Activated CD4-positive, alpha-beta T cell treated with anti-CD3 and anti-CD28 coated beads for 24 hours (primary cell): ENCODE measurements around the gene MEGF11.
A peak's percentile ranks its signal among the peaks of the same experiment; 100 is the strongest.

Source experiments
- DNase-seq, 2 donors: peaks; one replicate each; pipeline ENCODE4 v3.0.0-alpha.2; 2020; ENCODE audit warnings: low read depth in 2 of 2

MEGF11 gene

GRCh38 chr15:66253418-66254088 is at the start of gene MEGF11:
Gene MEGF11, minus strand, starts transcription at chr15:66253750. Its CDS starts 125,347 bp downstream, at chr15:66128403.
- DNase-seq, result no peak

DNA sequence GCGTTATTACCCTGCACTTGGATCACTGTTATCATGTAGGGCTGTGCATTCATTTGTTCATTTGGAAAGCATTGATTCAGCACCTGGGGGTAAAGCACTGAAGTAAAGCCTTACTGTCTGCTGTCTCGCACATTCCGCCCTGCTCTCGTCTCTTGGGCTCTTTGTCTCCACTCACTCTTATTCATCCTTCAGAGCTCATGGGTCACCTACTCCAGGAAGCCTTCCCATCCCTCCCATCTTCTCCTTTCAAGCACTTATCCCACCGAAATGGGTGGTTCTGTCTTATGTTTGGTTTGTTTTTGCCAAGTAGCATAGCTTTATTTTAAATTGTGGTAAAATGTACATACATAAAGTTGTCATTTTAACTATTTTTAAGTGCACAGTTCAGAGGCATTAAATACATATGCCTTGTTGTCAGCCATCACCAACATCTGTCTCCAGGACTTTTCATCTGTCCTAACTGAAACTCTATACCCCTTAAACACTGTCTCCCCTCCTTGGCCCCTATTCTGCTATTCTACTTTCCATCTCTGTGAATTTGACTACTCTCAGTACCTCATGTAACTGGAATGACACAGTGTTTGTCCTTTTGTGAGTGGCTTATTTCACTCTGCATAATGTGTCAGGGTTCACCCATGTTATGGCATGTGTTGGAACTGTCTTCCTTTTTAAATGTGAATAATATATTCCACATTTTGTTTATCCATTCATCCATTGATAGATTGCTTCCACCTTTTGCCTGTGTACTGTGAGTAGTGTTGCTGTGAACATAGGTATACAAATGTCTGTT is 49.1 kb upstream of the MEGF11 start:
- no peak for DNase-seq

DNA sequence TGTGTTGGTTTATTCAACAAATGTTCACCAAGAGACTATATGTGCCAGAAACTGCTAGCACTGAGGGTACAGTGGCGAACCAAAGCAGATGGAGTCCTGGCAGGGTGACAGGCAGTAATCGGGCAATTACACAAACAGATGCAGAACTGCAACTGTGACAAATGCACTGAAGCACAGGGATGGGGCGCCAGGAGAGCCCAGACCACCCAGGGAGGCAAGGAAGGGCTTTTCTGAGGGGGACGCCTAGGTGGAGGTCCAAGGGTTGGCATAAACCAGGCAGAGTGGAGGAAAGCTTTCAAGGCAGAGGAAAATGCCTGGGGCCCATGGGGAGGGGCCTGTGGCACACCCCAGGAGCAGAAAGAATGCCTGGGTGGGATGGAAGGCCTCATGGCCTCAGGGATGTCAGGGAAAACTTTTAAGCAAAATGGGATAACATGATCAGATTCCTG is 45.3 kb upstream of the MEGF11 start:
- no peak for DNase-seq

DNA sequence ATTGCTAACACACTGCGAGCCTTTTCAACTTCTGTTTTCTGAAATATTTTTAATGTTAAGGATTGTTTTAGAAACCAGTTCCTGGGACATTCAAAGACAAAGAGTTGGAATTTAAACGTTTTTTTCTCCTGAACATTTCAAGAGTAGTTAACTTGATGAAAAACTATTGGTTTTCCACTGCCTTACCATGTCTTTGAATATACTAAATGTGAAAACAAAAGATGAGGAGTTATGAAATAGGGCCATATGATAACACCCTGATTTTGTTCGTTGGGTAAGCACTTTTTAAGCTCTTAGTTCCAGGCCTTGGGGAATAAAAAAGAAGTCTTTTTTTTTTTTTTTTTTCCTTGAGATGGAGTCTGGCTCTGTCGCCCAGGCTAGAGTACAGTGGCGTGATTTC is 42.6 kb upstream of the MEGF11 start:
- DNase-seq, result no peak

GRCh38 chr15:66294932-66295235 is 41.3 kb upstream of the MEGF11 start:
- no peak for DNase-seq

DNA sequence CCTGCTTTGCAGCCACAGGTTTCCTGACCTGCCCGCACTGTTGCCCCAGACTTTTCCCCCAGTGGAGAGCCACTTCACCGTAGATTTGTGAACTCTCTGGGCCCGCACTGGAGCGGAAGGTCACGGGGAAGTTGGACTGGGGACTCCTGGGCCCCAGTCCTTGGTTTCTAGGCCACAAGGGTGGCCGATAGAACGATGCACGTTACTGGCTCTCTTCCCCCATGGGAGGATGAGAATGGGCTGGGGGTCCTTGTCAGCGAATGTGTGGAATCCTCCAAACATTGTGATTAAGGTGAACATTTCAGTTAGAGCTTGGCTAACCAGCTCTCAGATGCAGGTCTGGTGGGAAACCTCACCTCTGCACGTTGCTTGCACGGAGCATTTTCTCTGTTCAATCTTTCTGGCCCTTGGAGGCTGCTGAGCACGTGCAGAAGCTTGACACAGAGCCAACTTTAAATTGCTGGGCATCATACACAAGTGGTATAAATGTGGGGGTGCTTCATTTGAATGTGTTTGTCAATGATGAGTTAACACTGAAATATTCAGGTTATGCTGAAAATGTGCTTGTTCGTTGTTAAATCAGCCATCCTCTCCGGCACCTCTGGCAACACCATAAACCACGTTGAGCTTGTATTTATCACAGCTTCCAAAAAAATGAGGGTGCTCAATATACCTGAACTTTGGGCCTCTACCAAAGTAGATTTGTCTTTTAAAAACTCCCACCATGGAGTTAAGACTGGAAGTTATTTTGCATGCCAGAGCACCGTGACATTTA is 40.8 kb upstream of the MEGF11 start:
- peak in 1 of 2 donors; percentile 11 for DNase-seq

DNA sequence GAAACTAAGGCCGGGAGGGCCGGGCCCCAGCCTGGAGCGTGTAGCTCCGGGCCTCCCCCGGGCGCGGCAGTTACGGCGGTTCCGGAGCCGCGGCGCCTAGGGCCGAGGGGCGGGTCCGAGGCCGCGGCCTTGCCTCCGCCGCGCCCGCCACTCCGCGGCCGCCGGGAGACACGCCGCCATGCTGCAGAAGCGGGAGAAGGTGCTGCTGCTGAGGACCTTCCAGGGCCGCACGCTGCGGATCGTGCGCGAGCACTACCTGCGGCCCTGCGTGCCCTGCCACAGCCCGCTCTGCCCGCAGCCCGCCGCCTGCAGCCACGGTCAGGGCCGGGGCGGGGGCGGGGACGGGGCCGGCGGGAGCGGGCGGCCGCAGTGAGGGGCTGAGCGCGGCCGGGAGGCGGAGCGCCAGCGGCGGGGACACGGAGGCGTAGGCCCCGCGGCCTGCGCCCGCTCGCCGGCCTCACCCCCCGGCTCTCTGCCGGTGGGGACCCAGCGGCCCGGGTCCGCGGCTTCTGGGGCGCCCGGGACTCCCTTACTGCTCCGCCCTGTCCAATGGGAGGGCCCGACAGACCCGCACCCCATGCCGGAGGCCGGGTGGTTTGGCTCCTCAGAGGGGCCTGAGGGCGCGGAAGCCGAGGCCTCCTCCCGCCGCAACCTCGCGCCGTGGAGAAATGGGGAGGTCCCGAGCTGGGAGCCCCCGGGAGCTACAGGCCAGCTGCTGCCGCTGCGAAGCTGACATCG is 40.0 kb upstream of the MEGF11 start, which contains the start of gene DIS3L:
Gene DIS3L, plus strand, starts transcription at position 150 of the 738 bp plus-strand sequence. Its CDS starts 29 bp downstream, at position 179.
- DNase-seq, result peak; percentile 28 to 41

DNA sequence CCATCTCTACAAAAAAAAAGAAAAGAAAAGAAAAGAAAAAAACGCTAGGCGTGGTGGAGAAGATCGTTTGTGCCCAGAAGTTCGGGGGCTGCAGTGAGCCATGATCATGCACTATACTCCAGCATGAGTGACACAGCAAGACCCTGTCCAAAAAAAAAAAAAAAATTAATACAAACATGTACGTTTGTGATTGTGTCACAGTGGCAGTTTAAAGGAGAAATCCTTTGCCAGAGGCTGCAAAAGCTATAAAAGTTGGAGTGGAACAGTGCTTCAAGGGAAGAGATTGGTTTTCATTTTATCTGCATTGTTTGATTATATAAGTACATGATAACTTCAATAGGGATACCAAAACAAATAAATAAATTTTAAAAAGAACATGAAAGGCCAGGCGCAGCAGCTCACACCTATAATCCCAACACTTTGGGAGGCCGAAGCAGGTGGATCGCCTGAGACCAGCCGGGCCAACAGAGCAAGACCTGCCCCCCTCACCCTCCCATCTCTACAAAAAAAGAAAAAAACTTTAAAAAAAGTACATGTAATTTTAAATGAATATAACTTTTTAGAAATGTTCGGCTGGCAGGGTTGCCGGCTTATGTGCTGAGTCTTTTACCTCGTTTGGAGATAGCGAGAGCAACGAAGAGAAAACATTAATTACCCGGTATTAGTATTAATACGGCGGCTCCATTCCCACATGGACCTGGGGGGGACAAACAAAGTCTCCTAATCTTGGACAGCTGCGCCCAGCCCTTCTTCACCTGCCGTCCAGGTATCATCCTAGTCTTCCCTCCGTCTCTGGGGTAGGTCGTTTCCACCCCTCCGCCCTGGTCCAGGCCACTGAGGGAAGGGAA is 39.2 kb upstream of the MEGF11 start:
- no peak for DNase-seq

DNA sequence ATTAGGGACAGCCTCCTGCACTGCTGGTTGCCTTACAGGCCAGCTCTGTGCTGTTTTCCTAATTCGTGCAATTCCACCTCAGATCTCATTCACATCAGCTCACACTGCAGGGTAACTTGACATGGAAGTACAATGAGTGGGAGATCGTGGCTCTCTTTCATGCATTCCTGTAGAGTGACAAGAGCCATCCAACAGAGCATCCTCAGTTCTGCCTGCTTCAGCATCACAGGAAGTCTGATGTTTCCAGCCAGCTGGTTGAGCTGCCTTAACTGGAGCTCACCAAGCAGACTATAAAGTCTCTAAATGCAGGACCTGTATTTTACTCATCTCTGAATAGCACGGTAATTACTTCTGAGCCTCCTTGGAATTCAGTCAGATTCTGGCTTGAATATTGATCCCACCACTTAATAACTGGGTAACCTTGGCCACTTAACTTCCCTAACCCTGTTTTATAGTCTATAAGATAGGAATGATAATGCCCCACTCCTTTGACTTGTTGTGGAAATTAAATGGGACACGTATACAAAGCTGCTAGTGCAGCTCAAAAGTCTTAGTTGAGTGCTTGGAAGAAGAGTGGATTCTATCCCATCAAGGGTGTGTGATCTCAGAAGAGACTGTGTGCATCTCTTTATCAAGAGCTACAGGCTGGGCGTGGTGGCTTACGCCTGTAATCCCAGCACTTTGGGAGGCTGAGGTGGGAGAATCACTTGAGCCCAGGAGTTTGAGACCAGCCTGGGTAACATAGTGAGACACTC is 38.4 kb upstream of the MEGF11 start:
- DNase-seq, result no peak

- no peak for DNase-seq
Measured at GRCh38 chr15:66290518-66290917, 37.0 kb upstream of the MEGF11 start.

DNA sequence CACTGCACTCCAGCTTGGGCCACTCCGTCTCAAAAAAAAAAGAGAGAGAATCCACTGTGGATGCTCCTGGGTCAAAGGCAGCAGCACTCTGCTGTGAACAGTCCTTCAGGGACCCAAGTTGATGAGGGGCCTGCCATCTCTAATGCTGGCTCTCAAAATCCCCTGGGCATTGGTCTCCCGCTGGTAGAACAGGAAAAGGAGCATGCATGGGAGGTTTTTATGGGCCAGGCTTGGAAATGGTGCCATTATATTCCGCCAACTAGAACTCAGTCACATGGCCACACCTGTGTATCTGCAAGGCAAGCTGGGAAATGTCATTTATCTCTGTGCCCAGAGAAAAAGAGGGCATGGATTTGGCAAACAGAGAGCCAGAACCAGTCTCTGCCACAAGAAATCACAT is 36.5 kb upstream of the MEGF11 start:
- no peak for DNase-seq

DNA sequence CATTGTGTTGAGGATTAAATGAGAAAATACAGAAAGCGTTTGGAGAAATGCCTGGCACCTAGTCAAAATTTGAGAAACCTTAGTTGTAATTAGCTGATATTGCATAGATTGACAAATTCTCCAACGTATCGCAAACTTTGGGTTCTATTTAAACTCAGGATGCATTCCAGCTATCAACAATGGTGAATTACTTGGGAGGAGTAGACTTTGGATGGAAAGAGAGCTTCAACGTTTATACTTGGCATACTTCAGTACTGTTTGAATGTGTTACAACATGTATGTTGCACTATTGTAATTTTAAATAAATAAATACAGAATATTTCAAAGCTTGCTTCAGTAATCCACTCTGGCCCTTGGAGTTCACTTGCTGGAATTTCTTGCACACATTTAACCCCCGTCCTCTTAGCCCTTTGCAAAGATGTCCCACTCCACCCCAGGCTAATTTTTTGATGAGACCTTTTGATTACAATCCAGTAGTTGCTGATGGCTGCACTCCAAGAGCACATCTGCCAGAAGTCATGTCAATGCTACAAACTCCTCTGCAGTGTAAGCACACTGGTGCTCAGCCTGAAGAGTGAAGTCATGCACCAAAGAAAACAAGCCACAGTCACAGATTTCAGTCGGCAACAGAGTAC is 35.1 kb upstream of the MEGF11 start:
- DNase-seq, result no peak

DNA sequence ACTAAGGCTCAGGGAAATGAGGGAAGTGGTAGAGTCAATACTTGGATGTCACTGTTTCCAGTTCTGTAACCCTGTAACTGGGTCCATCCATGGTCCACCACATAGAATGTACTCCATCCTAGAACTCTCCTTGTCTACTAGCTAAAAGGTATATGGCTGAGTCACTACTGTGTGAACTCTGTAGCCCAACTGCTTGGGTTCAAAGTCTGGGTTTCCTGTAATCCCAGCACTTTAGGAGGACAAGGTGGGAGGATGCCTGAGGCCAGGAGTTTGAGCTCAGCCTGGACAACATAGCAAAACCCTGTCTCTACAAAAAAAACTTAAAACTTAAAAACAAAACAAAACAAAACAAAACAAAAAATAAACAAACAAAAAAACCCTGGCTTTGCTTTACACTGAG is 34.5 kb upstream of the MEGF11 start:
- DNase-seq, result no peak

GRCh38 chr15:66287461-66288057 is 34.0 kb upstream of the MEGF11 start:
- DNase-seq, result no peak

DNA sequence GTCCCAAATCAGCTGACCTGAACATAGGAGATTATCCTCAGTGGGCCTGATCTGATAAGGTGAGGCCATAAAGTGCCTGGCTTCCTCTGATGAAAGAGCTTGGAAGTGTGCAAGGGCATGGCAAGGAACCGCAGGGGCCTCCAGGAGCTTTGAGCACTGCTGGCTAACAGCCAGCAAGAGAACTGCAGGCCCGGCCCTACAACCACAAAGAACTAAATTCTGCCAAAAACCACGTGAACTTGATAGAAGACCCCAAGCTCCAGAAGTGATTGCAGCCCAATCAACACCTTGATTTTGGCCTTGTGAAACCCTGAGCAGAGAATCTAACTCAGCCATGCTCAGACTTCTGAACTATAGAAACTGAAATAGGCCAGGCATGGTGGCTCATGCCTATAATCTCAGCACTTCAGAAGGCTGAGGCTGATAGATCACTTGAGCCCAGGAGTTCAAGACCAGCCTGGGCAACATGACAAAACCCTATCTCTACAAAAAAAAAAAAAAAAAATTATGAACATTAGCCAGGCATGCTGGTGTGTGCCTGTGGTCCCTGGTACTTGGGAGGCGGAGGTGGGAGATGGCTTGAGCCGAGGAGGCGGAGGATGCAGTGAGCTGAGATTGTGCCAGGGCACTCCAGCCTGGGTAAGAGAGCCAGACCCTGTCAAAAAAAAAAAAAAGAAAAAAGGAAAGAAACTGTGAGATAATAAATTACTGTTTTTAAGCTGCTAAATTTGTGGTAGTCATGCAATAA is 32.2 kb upstream of the MEGF11 start:
- no peak for DNase-seq

DNA sequence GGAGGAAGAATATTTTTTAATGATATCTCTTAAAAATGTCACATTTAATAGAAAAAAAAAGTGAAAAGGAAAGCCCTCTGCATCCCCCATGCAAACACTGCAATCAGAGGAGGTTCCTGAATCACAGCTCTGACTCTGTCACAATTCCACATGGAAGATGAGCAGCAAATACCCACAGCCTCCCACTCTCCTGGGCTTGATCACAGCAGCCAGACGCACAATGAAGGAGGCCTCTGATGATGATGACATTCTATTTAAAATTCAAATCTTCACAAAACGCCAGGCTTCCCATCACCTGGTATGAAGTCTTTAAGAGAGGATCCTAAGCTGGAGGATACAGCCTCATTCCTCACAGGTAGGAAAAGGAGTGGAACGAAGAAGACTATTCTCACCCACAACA is 30.7 kb upstream of the MEGF11 start:
- DNase-seq, result no peak

- no peak for DNase-seq
Measured at GRCh38 chr15:66278671-66279070, 25.1 kb upstream of the MEGF11 start.

DNA sequence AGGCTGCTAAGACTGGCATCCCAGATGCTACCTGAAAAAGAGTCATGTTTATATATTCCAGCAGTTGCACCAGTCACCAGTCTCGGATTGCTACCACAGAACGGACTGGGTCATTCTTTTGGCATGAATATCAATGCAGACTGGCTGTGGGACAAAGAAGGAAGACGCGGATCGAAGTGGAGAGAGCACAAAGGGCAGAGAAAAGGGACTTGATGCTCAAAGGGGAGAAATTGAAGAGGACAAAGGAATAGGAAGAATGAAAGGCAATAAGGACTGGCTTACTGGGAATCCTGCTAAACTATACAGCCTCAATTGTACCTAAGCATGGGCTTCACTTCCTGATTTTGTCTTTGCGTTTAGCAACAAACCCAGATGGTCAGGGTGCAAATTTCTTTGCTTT is 24.5 kb upstream of the MEGF11 start:
- DNase-seq, result no peak

DNA sequence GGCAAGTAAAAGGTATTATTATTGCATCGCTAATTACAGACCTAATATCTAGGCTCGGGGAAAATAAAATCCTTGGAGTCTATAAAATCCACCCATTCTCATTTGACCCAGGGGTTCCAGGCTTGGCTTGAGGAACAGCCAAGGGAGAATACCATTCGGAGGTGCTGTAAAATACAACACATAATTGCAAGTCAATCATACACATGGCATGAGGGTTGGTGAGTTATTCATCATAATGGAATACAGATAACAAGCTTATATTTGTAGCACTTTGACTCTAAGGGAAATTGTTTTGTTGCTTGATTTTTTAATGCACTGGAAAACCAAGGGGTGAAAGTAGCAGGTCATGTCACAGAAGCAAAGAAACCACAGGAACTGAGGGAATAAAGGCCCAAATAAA is 23.0 kb upstream of the MEGF11 start:
- no peak for DNase-seq
